GM19099 (cell line): Measurements from ENCODE around the gene PREB.

Experiments used
- POLR2A ChIP-seq: IDR thresholded peaks from 3 replicates; pipeline ENCODE4 v1.6.1; 2011; ENCODE audit warnings: low read depth; ENCODE audit not compliant: insufficient read length; ENCODE audit errors: extremely low read depth

Gene PREB

GRCh38 chr2:27084297-27085061 lies 50.0 kb downstream of the PREB start:
- no peak for TF ChIP-seq POLR2A

GRCh38 chr2:27083410-27084296 lies 50.8 kb downstream of the PREB start:
- TF ChIP-seq POLR2A: no peak

- no peak for TF ChIP-seq POLR2A
These were observed 51.5 kb downstream of the PREB start for GRCh38 chr2:27082773-27083409.

GRCh38 chr2:27081984-27082772 lies 52.3 kb downstream of the PREB start:
- TF ChIP-seq POLR2A: no peak
